Endodermal cell (in vitro differentiated cells): ENCODE measurements around the gene CD207. TPM values are rescaled to one million over a fixed set of nuclear protein-coding genes. Genes with fewer than 3 reads are reported as not detected.

ENCODE experiments used
- DNase-seq: peaks from one replicate; pipeline ENCODE4 v3.0.0-alpha.2; 2017
- H3K27ac ChIP-seq: 2 replicates; pipeline ENCODE4 v1.5.1; 2013; ENCODE audit warnings: mild to moderate bottlenecking, low read depth, low read length, moderate library complexity
- H3K27me3 ChIP-seq: 2 replicates; pipeline ENCODE4 v1.6.1; 2013; ENCODE audit warnings: mild to moderate bottlenecking, low read length, moderate library complexity; ENCODE audit not compliant: insufficient read depth, control insufficient read depth, poor library complexity, severe bottlenecking
- H3K36me3 ChIP-seq: 2 replicates; pipeline ENCODE4 v1.7.0; 2013; ENCODE audit warnings: mild to moderate bottlenecking, low read length, moderate library complexity; ENCODE audit not compliant: control insufficient read depth, insufficient read depth
- H3K4me1 ChIP-seq: one replicate; pipeline ENCODE4 v1.7.0; 2013; ENCODE audit warnings: low read length; ENCODE audit not compliant: control insufficient read depth, insufficient read depth
- H3K4me3 ChIP-seq: 2 replicates; pipeline ENCODE4 v1.5.1; 2013; ENCODE audit warnings: mild to moderate bottlenecking, low read length, moderate library complexity
- H3K9ac ChIP-seq: 2 replicates; pipeline ENCODE4 v1.6.1; 2013; ENCODE audit warnings: mild to moderate bottlenecking, low read length, moderate library complexity; ENCODE audit not compliant: poor library complexity, severe bottlenecking; ENCODE audit errors: extremely low read depth
- H3K9me3 ChIP-seq: 2 replicates; pipeline ENCODE4 v1.6.1; 2013; ENCODE audit warnings: mild to moderate bottlenecking, low read length, moderate library complexity; ENCODE audit not compliant: control insufficient read depth
- H3K27ac Mint-ChIP-seq: 2 replicates; pipeline ENCODE4 v1.8.0; 2020; ENCODE audit warnings: mixed read lengths
- H3K27me3 Mint-ChIP-seq: 2 replicates; pipeline ENCODE4 v1.8.0; 2021; ENCODE audit warnings: mild to moderate bottlenecking, mixed read lengths; ENCODE audit not compliant: insufficient read depth
- H3K36me3 Mint-ChIP-seq: 2 replicates; pipeline ENCODE4 v1.8.0; 2020; ENCODE audit warnings: low read depth, mixed read lengths
- H3K4me1 Mint-ChIP-seq: 2 replicates; pipeline ENCODE4 v1.8.0; 2020; ENCODE audit warnings: mixed read lengths
- H3K4me3 Mint-ChIP-seq: 2 replicates; pipeline ENCODE4 v1.8.0; 2020; ENCODE audit warnings: mild to moderate bottlenecking, moderate library complexity, mixed read lengths
- H3K9me3 Mint-ChIP-seq: 2 replicates; pipeline ENCODE4 v1.8.0; 2020; ENCODE audit warnings: mild to moderate bottlenecking, mixed read lengths
- WGBS, 2 experiments: methylation state at CpG; one replicate each; pipeline versions ENCODE4 v1.1.5 to v1.1.7; 2013; ENCODE audit warnings: missing lambda C conversion rate in 2 of 2, mixed read lengths in 1 of 2; ENCODE audit not compliant: insufficient coverage in 1 of 2, insufficient read length in 1 of 2; 5-methylcytosine and 5-hydroxymethylcytosine counted together
- total RNA-seq, 2 donors: library from RNA; stranded (reverse); fragmentation: NEBNext Ultra II Directional in 1 of 2; extraction: Animal tissue kit (Norgen Biotek cat#: 25700) in 1 of 2; gene quantifications; 2 replicates in 1 of 2; 3 replicates in 1 of 2; pipeline ENCODE4 v1.2.1, GENCODE V29; 2021
- TF ChIP-seq, protein P1 (sequence below): fragments of 200-600 bp; sonication (generic); conservative IDR thresholded peaks from 2 replicates; pipeline ENCODE4 v1.5.0; 2021; ENCODE audit warnings: antibody characterized with exemption, mild to moderate bottlenecking

The CD207 gene
- total RNA-seq, 2 donors from 2014 or later: not detected

DNA sequence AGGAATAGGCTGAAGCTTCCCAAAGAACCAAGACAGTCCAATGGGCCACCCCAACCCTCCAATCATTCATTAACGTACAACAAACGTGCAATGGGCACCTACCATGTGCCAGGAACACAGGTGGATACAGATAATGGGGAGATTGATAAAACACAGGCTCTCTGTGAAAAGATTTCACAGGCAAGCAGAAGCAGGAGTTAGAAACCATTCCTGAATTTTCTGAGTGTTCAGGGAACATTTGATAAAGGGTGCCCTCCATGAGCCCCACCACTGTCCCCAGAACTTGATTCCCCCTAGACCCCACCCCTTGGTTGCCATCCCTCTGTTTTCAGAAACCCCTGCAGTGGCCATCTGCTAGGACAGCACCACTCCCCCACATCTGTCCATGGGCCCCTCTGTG is 1.5 kb downstream of the CD207 start:
- H3K4me1 ChIP-seq: no peaks in the 10 kb centered on the region
- peaks cover 51% of the 10 kb centered on the region for H3K27me3 Mint-ChIP-seq
- no peak overlapping the region for H3K27ac Mint-ChIP-seq
- no peaks in the 10 kb centered on the region for H3K9me3 Mint-ChIP-seq
- WGBS, 2 experiments: 85 to 88% methylated on average over 2 of the region's 2 CpGs
- H3K4me1 Mint-ChIP-seq: no peaks in the 10 kb centered on the region
- no peaks in the 10 kb centered on the region for H3K36me3 ChIP-seq
- H3K4me3 ChIP-seq: no peak overlapping the region
- H3K36me3 Mint-ChIP-seq: no peaks in the 10 kb centered on the region
- no peaks in the 10 kb centered on the region for H3K9me3 ChIP-seq
- H3K9ac ChIP-seq: no peak overlapping the region
- no peak for DNase-seq
- peaks cover 6% of the 10 kb centered on the region for H3K27me3 ChIP-seq
- H3K4me3 Mint-ChIP-seq: no peak overlapping the region
- TF ChIP-seq, protein P1, sequence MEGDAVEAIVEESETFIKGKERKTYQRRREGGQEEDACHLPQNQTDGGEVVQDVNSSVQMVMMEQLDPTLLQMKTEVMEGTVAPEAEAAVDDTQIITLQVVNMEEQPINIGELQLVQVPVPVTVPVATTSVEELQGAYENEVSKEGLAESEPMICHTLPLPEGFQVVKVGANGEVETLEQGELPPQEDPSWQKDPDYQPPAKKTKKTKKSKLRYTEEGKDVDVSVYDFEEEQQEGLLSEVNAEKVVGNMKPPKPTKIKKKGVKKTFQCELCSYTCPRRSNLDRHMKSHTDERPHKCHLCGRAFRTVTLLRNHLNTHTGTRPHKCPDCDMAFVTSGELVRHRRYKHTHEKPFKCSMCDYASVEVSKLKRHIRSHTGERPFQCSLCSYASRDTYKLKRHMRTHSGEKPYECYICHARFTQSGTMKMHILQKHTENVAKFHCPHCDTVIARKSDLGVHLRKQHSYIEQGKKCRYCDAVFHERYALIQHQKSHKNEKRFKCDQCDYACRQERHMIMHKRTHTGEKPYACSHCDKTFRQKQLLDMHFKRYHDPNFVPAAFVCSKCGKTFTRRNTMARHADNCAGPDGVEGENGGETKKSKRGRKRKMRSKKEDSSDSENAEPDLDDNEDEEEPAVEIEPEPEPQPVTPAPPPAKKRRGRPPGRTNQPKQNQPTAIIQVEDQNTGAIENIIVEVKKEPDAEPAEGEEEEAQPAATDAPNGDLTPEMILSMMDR: no peak
- no peak overlapping the region for H3K27ac ChIP-seq

DNA sequence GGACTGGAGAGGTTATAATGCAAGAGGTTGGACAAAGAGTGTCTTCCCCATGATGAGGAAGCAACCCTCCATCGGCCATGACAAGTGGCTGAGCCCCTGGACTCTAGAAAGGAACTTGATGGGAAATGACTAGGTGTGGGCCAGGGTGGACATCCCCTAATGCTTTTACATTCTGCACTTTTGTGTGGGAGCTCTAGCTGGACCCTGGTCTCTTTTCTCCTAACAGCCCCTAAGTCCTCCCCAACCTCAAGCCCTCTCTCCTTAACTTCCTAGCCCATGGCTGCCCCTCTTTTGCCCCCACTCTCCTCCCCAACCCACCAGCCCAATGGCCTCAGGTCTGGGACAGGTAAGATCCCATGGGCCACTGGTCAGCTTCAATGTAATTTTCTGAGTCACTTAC is 2.4 kb downstream of the CD207 start:
- WGBS, 2 experiments: 38 to 48% methylated on average over 1 of the region's 1 CpG
- TF ChIP-seq, protein P1: no peak
- no peaks in the 10 kb centered on the region for H3K9me3 Mint-ChIP-seq
- Histone ChIP-seq H3K36me3 (no peaks in the 10 kb centered on the region), H3K4me1 (no peaks in the 10 kb centered on the region), H3K9me3 (no peaks in the 10 kb centered on the region), H3K4me3 (no peak overlapping the region), H3K27ac (no peak overlapping the region), H3K27me3 (peaks cover 6% of the 10 kb centered on the region), H3K9ac (no peak overlapping the region)
- H3K27ac Mint-ChIP-seq: no peak overlapping the region
- no peaks in the 10 kb centered on the region for H3K4me1 Mint-ChIP-seq
- no peak overlapping the region for H3K4me3 Mint-ChIP-seq
- H3K27me3 Mint-ChIP-seq: peaks cover 49% of the 10 kb centered on the region
- DNase-seq: no peak
- no peaks in the 10 kb centered on the region for H3K36me3 Mint-ChIP-seq

DNA sequence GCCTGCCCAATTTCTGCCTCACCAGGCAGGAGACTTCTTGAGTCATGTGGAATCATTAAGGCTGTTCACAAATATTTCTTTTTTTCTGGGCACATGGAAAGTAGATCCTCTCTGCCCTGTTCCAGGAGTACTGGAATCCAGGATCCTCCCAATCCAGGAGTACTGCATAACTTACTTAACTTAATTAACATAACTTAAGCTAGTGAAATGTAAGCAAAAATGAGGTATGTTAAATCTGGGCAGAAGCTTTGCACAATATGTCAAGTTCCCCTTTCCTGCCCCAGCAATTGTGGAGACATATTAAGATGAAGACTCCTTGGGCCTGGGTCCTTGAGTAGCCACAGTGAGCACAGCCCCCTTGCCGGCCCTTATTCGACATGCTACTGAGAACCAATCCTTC is 3.2 kb downstream of the CD207 start:
- no peaks in the 10 kb centered on the region for H3K4me1 ChIP-seq
- H3K9me3 ChIP-seq: no peaks in the 10 kb centered on the region
- no peak overlapping the region for H3K4me3 Mint-ChIP-seq
- no peak overlapping the region for H3K27ac Mint-ChIP-seq
- H3K9me3 Mint-ChIP-seq: no peaks in the 10 kb centered on the region
- H3K27me3 ChIP-seq: peaks cover 6% of the 10 kb centered on the region
- DNase-seq: no peak
- H3K4me1 Mint-ChIP-seq: no peaks in the 10 kb centered on the region
- H3K36me3 ChIP-seq: no peaks in the 10 kb centered on the region
- TF ChIP-seq, protein P1: no peak
- no peaks in the 10 kb centered on the region for H3K36me3 Mint-ChIP-seq
- peaks cover 47% of the 10 kb centered on the region for H3K27me3 Mint-ChIP-seq
- 85% methylated on average over 2 of the region's 2 CpGs; no CpG with 5 or more reads in 1 of the 2 experiments for WGBS, 2 experiments
- no peak overlapping the region for H3K9ac ChIP-seq
- no peak overlapping the region for H3K4me3 ChIP-seq
- H3K27ac ChIP-seq: no peak overlapping the region
